WTC11 (cell line): ENCODE measurements around the gene SART1.

Experiments used
- ELF4 ChIP-seq: sonication (generic); formaldehyde crosslinking; IDR thresholded peaks from 2 replicates; pipeline ENCODE4 v1.8.1; 2022; ENCODE audit warnings: low read depth, mild to moderate bottlenecking, moderate library complexity, missing genetic modification reagents
- FOXK1 ChIP-seq: sonication (generic); formaldehyde crosslinking; IDR thresholded peaks from 2 replicates; pipeline ENCODE4 v1.8.0; 2022; ENCODE audit warnings: mild to moderate bottlenecking, moderate library complexity, missing genetic modification reagents
- HMGXB4 ChIP-seq: sonication (generic); formaldehyde crosslinking; IDR thresholded peaks from 2 replicates; pipeline ENCODE4 v1.8.1; 2023; ENCODE audit warnings: mild to moderate bottlenecking, moderate library complexity, missing genetic modification reagents
- NR2C2 ChIP-seq: sonication (generic); formaldehyde crosslinking; IDR thresholded peaks from 2 replicates; pipeline ENCODE4 v1.8.0; 2022; ENCODE audit warnings: mild to moderate bottlenecking, missing genetic modification reagents
- TEAD4 ChIP-seq: sonication (generic); formaldehyde crosslinking; IDR thresholded peaks from 2 replicates; pipeline ENCODE4 v1.8.0; 2022; ENCODE audit warnings: mild to moderate bottlenecking, missing genetic modification reagents
- ZBTB21 ChIP-seq: sonication (generic); formaldehyde crosslinking; IDR thresholded peaks from 2 replicates; pipeline ENCODE4 v1.8.1; 2023; ENCODE audit warnings: mild to moderate bottlenecking, missing genetic modification reagents, borderline replicate concordance
- ZBTB43 ChIP-seq: sonication (generic); formaldehyde crosslinking; IDR thresholded peaks from 2 replicates; pipeline ENCODE4 v1.8.1; 2023; ENCODE audit warnings: mild to moderate bottlenecking, missing genetic modification reagents
- ZNF396 ChIP-seq: fragments of 250-450 bp; sonication (Bioruptor Pico); IDR thresholded peaks from 2 replicates; pipeline ENCODE4 v1.8.0; 2021; ENCODE audit warnings: mild to moderate bottlenecking, moderate library complexity, borderline replicate concordance
- TF ChIP-seq, protein P1 (sequence below): fragments of 250-450 bp; sonication (Bioruptor Pico); IDR thresholded peaks from 2 replicates; pipeline ENCODE4 v1.9.0; 2021; ENCODE audit warnings: mild to moderate bottlenecking
- TF ChIP-seq, protein P2 (sequence below): fragments of 250-450 bp; sonication (Bioruptor Pico); IDR thresholded peaks from 2 replicates; pipeline ENCODE4 v1.9.0; 2021; ENCODE audit warnings: moderate library complexity, mild to moderate bottlenecking, inconsistent platforms, borderline replicate concordance
- TF ChIP-seq, protein P3 (sequence below): fragments of 200-600 bp; IDR thresholded peaks from 2 replicates; pipeline ENCODE4 v1.8.0; 2022; ENCODE audit warnings: antibody characterized with exemption
- TF ChIP-seq, protein P4 (sequence below): sonication (generic); formaldehyde crosslinking; IDR thresholded peaks from 2 replicates; pipeline ENCODE4 v1.8.1; 2022; ENCODE audit warnings: mild to moderate bottlenecking, missing genetic modification reagents, moderate library complexity, borderline replicate concordance
- TF ChIP-seq, protein P5 (sequence below): fragments of 250-450 bp; sonication (Bioruptor Pico); IDR thresholded peaks from 2 replicates; pipeline ENCODE4 v1.9.0; 2021; ENCODE audit warnings: mild to moderate bottlenecking

GRCh38 chr11:65920372-65920802 lies 41.1 kb upstream of the SART1 start:
- TF ChIP-seq, protein P1, sequence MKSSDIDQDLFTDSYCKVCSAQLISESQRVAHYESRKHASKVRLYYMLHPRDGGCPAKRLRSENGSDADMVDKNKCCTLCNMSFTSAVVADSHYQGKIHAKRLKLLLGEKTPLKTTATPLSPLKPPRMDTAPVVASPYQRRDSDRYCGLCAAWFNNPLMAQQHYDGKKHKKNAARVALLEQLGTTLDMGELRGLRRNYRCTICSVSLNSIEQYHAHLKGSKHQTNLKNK: no peak
- TF ChIP-seq, protein P2, sequence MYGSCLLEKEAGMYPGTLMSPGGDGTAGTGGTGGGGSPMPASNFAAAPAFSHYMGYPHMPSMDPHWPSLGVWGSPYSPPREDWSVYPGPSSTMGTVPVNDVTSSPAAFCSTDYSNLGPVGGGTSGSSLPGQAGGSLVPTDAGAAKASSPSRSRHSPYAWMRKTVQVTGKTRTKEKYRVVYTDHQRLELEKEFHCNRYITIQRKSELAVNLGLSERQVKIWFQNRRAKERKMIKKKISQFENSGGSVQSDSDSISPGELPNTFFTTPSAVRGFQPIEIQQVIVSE (CRISPR knock-in tag): no peak
- TF ChIP-seq, protein P3, sequence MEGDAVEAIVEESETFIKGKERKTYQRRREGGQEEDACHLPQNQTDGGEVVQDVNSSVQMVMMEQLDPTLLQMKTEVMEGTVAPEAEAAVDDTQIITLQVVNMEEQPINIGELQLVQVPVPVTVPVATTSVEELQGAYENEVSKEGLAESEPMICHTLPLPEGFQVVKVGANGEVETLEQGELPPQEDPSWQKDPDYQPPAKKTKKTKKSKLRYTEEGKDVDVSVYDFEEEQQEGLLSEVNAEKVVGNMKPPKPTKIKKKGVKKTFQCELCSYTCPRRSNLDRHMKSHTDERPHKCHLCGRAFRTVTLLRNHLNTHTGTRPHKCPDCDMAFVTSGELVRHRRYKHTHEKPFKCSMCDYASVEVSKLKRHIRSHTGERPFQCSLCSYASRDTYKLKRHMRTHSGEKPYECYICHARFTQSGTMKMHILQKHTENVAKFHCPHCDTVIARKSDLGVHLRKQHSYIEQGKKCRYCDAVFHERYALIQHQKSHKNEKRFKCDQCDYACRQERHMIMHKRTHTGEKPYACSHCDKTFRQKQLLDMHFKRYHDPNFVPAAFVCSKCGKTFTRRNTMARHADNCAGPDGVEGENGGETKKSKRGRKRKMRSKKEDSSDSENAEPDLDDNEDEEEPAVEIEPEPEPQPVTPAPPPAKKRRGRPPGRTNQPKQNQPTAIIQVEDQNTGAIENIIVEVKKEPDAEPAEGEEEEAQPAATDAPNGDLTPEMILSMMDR: no peak
- no peak for TF ChIP-seq NR2C2 (CRISPR knock-in tag)
- no peak for TF ChIP-seq FOXK1
- TF ChIP-seq, protein P4, sequence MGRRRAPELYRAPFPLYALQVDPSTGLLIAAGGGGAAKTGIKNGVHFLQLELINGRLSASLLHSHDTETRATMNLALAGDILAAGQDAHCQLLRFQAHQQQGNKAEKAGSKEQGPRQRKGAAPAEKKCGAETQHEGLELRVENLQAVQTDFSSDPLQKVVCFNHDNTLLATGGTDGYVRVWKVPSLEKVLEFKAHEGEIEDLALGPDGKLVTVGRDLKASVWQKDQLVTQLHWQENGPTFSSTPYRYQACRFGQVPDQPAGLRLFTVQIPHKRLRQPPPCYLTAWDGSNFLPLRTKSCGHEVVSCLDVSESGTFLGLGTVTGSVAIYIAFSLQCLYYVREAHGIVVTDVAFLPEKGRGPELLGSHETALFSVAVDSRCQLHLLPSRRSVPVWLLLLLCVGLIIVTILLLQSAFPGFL (CRISPR knock-in tag): no peak
- TF ChIP-seq ELF4 (CRISPR knock-in tag): no peak
- TF ChIP-seq TEAD4 (CRISPR knock-in tag): no peak
- TF ChIP-seq ZBTB43 (CRISPR knock-in tag): no peak
- TF ChIP-seq, protein P5, sequence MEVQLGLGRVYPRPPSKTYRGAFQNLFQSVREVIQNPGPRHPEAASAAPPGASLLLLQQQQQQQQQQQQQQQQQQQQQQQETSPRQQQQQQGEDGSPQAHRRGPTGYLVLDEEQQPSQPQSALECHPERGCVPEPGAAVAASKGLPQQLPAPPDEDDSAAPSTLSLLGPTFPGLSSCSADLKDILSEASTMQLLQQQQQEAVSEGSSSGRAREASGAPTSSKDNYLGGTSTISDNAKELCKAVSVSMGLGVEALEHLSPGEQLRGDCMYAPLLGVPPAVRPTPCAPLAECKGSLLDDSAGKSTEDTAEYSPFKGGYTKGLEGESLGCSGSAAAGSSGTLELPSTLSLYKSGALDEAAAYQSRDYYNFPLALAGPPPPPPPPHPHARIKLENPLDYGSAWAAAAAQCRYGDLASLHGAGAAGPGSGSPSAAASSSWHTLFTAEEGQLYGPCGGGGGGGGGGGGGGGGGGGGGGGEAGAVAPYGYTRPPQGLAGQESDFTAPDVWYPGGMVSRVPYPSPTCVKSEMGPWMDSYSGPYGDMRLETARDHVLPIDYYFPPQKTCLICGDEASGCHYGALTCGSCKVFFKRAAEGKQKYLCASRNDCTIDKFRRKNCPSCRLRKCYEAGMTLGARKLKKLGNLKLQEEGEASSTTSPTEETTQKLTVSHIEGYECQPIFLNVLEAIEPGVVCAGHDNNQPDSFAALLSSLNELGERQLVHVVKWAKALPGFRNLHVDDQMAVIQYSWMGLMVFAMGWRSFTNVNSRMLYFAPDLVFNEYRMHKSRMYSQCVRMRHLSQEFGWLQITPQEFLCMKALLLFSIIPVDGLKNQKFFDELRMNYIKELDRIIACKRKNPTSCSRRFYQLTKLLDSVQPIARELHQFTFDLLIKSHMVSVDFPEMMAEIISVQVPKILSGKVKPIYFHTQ: no peak
- no peak for TF ChIP-seq ZNF396 (CRISPR knock-in tag)
- no peak for TF ChIP-seq ZBTB21
- no peak for TF ChIP-seq HMGXB4
